Hepatocyte (in vitro differentiated cells): ENCODE data around the gene USP19.

ENCODE experiments used
- EZH2 ChIP-seq: fragments of 200-600 bp; sonication (generic); IDR thresholded peaks from 2 replicates; pipeline ENCODE4 v1.6.1; 2016; ENCODE audit warnings: antibody characterized with exemption, mild to moderate bottlenecking, borderline replicate concordance
- EZH2phosphoT487 ChIP-seq: fragments of 200-600 bp; sonication (generic); IDR thresholded peaks from one replicate; pipeline ENCODE4 v1.6.1; 2018; ENCODE audit warnings: antibody characterized with exemption, mild to moderate bottlenecking, low read depth, moderate library complexity; ENCODE audit not compliant: unreplicated experiment, severe bottlenecking
- TF ChIP-seq, protein P1 (sequence below): fragments of 200-600 bp; sonication (generic); IDR thresholded peaks from 2 replicates; pipeline ENCODE4 v1.5.1; 2016; ENCODE audit warnings: antibody characterized with exemption, mild to moderate bottlenecking; ENCODE audit not compliant: poor library complexity

DNA sequence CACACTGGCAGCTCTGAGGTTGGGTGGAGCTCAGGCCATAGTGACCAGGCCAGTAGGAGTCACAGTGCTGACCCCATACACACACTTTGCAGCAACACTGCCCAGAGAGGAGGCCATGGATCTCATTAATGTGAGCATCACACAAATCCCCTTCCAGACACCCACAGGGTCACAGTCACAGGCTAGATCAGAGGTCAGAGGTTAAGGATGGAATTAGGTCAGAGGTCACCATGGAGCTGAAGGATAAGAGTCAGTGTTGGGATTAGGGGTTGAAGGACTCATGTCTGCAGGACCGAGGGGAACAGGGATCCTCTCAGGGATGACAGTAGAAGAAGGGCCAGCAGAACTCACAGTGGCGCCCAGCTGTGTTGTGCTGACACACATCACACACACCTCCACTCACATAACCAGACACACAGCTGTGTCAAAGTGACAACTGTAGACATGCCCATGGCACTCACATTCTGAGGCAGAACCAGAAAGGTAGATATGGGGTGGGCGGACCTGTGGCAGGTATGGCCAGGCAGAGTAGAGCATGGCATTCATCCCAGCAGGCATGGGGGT is 32.8 kb upstream of the USP19 start:
- TF ChIP-seq EZH2phosphoT487 (no peak), EZH2 (no peak)
- TF ChIP-seq, protein P1, sequence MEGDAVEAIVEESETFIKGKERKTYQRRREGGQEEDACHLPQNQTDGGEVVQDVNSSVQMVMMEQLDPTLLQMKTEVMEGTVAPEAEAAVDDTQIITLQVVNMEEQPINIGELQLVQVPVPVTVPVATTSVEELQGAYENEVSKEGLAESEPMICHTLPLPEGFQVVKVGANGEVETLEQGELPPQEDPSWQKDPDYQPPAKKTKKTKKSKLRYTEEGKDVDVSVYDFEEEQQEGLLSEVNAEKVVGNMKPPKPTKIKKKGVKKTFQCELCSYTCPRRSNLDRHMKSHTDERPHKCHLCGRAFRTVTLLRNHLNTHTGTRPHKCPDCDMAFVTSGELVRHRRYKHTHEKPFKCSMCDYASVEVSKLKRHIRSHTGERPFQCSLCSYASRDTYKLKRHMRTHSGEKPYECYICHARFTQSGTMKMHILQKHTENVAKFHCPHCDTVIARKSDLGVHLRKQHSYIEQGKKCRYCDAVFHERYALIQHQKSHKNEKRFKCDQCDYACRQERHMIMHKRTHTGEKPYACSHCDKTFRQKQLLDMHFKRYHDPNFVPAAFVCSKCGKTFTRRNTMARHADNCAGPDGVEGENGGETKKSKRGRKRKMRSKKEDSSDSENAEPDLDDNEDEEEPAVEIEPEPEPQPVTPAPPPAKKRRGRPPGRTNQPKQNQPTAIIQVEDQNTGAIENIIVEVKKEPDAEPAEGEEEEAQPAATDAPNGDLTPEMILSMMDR = no peak
